Naive thymus-derived CD4-positive, alpha-beta T cell (primary cell): ENCODE data around the gene MCM9. TPM values are rescaled to one million over a fixed set of nuclear protein-coding genes. Genes with fewer than 3 reads are reported as not detected.

ENCODE experiments used
- ATAC-seq: fragments of 150-1000 bp; cut with Tn5 transposase; 2 replicates; pipeline ENCODE4 v1.10.0; 2021; ENCODE audit warnings: mild to moderate bottlenecking, moderate library complexity
- CTCF ChIA-PET: fragments of 350-600 bp; sonication (Branson Sonifier 250); formaldehyde crosslinking; loops from one replicate; lab custom pipeline; 2021; ENCODE audit warnings: antibody characterized with exemption; lab: Charles Lee
- POLR2A ChIA-PET: fragments of 350-600 bp; sonication (Branson Sonifier 250); formaldehyde crosslinking; loops from one replicate; lab custom pipeline; 2021; ENCODE audit warnings: antibody characterized with exemption, inconsistent platforms; lab: Charles Lee
- DNase-seq, 9 donors: peaks; one replicate each; pipeline versions ENCODE4 v3.0.0 to v3.0.0-alpha.2; 2020 to 2022; ENCODE audit warnings: mixed read lengths in 1 of 9
- H3K27ac ChIP-seq: one replicate; pipeline ENCODE4 v1.7.0; 2013; ENCODE audit warnings: mild to moderate bottlenecking, low read depth, low read length, moderate library complexity
- H3K27me3 ChIP-seq, 2 donors: one replicate each; pipeline ENCODE4 v1.7.0; 2013; ENCODE audit warnings: low read length in 2 of 2, mild to moderate bottlenecking in 2 of 2, moderate library complexity in 2 of 2; ENCODE audit not compliant: control insufficient read depth in 2 of 2, insufficient read depth in 2 of 2
- H3K36me3 ChIP-seq, 3 experiments: 1 replicate in 2 of 3; 2 replicates in 1 of 3; pipeline ENCODE4 v1.7.0; 2013; ENCODE audit warnings: low read length in 3 of 3, mild to moderate bottlenecking in 3 of 3, moderate library complexity in 1 of 3; ENCODE audit not compliant: insufficient read depth in 3 of 3, control insufficient read depth in 2 of 3
- H3K4me1 ChIP-seq, 2 donors: one replicate each; pipeline ENCODE4 v1.7.0; 2013; ENCODE audit warnings: low read length in 2 of 2, mild to moderate bottlenecking in 2 of 2, moderate library complexity in 1 of 2; ENCODE audit not compliant: control insufficient read depth in 2 of 2, insufficient read depth in 2 of 2
- H3K4me3 ChIP-seq: 2 replicates; pipeline ENCODE4 v1.7.0; 2013; ENCODE audit warnings: mild to moderate bottlenecking, low read length
- H3K9me3 ChIP-seq, 3 experiments: 1 replicate in 2 of 3; 2 replicates in 1 of 3; pipeline ENCODE4 v1.7.0; 2013; ENCODE audit warnings: low read length in 3 of 3; ENCODE audit not compliant: control insufficient read depth in 2 of 3
- H3K27ac Mint-ChIP-seq, 9 donors: one replicate each; pipeline ENCODE4 v1.8.0; 2020 to 2022; ENCODE audit warnings: mixed read lengths in 9 of 9, mild to moderate bottlenecking in 8 of 9, moderate library complexity in 5 of 9, inconsistent platforms in 2 of 9
- H3K27me3 Mint-ChIP-seq, 5 donors: one replicate each; pipeline ENCODE4 v1.8.0; 2021 to 2022; ENCODE audit warnings: mixed read lengths in 5 of 5, mild to moderate bottlenecking in 1 of 5
- H3K36me3 Mint-ChIP-seq, 5 donors: one replicate each; pipeline ENCODE4 v1.8.0; 2020 to 2022; ENCODE audit warnings: mixed read lengths in 5 of 5, mild to moderate bottlenecking in 3 of 5, inconsistent platforms in 1 of 5
- H3K4me1 Mint-ChIP-seq, 7 donors: one replicate each; pipeline ENCODE4 v1.8.0; 2020 to 2022; ENCODE audit warnings: mixed read lengths in 7 of 7, mild to moderate bottlenecking in 3 of 7, inconsistent platforms in 1 of 7
- H3K4me3 Mint-ChIP-seq, 10 donors: one replicate each; pipeline ENCODE4 v1.8.0; 2020 to 2022; ENCODE audit warnings: mild to moderate bottlenecking in 10 of 10, mixed read lengths in 10 of 10, moderate library complexity in 6 of 10, inconsistent platforms in 2 of 10
- H3K9me3 Mint-ChIP-seq, 11 donors: one replicate each; pipeline ENCODE4 v1.8.0; 2020 to 2022; ENCODE audit warnings: mixed read lengths in 11 of 11, mild to moderate bottlenecking in 4 of 11, inconsistent platforms in 1 of 11, moderate library complexity in 1 of 11
- intact Hi-C, 2 donors: fragments of 100-400 bp; cut with micrococcal nuclease; formaldehyde crosslinking; loops; one replicate each; pipeline ENCODE4 v1.15.1; 2023
- polyA plus RNA-seq, 2 donors: library from polyadenylated mRNA; unstranded; fragments of 300-500 nt; fragmentation: Illumina TruSeq; gene quantifications; one replicate each; pipeline ENCODE4 v1.2.3, GENCODE V29; 2021
- total RNA-seq, 6 experiments: library from RNA in 5 of 6; stranded (reverse) in 5 of 6; gene quantifications; 1 replicate in 5 of 6; 2 replicates in 1 of 6; pipeline ENCODE4 v1.2.3 and lab custom pipeline; 2021 to 2026

Gene MCM9
- total and polyA plus RNA-seq, 7 experiments from 2014 or later = 12.1 to 33.7 (median 30.6) TPM

GRCh38 chr6:118939683-118940082 is 4.7 kb upstream of the MCM9 start:
- H3K4me1 ChIP-seq = no peaks in the 10 kb centered on the region
- Mint-ChIP-seq H3K27me3 (peaks cover 0 to 8% (median 0%) of the 10 kb centered on the region in 5 donors), H3K9me3 (peaks cover 11 to 35% (median 23%) of the 10 kb centered on the region in 11 donors), H3K4me1 (peaks cover 9 to 23% (median 18%) of the 10 kb centered on the region in 7 donors), H3K4me3 (no peak overlapping the region), H3K27ac (no peak overlapping the region), H3K36me3 (peaks cover 0 to 45% (median 31%) of the 10 kb centered on the region in 5 donors)
- H3K4me3 ChIP-seq = no peak overlapping the region
- ChIA-PET POLR2A (no interaction called here), CTCF (no interaction called here)
- no peak overlapping the region for H3K27ac ChIP-seq
- H3K36me3 ChIP-seq = peaks cover 0 to under 1% (median 0%) of the 10 kb centered on the region in 3 experiments
- ATAC-seq (no peak), DNase-seq (no peak)
- H3K9me3 ChIP-seq = peaks cover 0 to 2% (median 0%) of the 10 kb centered on the region in 3 experiments
- intact Hi-C loops = loop anchor here (10.0 kb wide), 4 partner anchors 375 to 1455 kb away; partner anchors contain the start of genes DCBLD1 (in 1 of the 2), MAN1A1 (in 1 of the 2) and NUS1 (in 1 of the 2)
- no peaks in the 10 kb centered on the region for H3K27me3 ChIP-seq

- Mint-ChIP-seq H3K27ac (peak overlapping the region in 6 of 9 donors; percentile 14 to 95 (median 90)), H3K27me3 (no peaks in the 10 kb centered on the region), H3K4me3 (peak overlapping the region in 9 of 10 donors; percentile 41 to 96 (median 91)), H3K36me3 (peaks cover 0 to 36% (median 28%) of the 10 kb centered on the region in 5 donors), H3K9me3 (peaks cover 0 to 12% (median 4%) of the 10 kb centered on the region in 11 donors), H3K4me1 (peaks cover 22 to 47% (median 41%) of the 10 kb centered on the region in 7 donors)
- no peak for ATAC-seq
- Histone ChIP-seq H3K27ac (no peak overlapping the region), H3K36me3 (peaks cover 0 to 3% (median 0%) of the 10 kb centered on the region in 3 experiments), H3K27me3 (no peaks in the 10 kb centered on the region), H3K9me3 (no peaks in the 10 kb centered on the region), H3K4me3 (no peak overlapping the region), H3K4me1 (peaks cover 4 to 8% of the 10 kb centered on the region in 2 donors)
- intact Hi-C loops = loop anchor here (1.0 to 10.0 kb wide), 12 partner anchors 42 to 1451 kb away; partner anchors contain the start of genes CEP85L (in 2 of the 2), MAN1A1 (in 2 of the 2), ASF1A (in 1 of the 2) and DCBLD1 (in 1 of the 2)
- ChIA-PET CTCF (no interaction called here), POLR2A (interaction anchor here (0.7 to 3.3 kb wide), 3 partner anchors 42 to 138 kb away, joined by 3 to 55 read pairs (median 3); partner anchors contain the start of gene ASF1A)
- DNase-seq = no peak
Observed at GRCh38 chr6:118935978-118936703, 1.2 kb upstream of the MCM9 start.

DNA sequence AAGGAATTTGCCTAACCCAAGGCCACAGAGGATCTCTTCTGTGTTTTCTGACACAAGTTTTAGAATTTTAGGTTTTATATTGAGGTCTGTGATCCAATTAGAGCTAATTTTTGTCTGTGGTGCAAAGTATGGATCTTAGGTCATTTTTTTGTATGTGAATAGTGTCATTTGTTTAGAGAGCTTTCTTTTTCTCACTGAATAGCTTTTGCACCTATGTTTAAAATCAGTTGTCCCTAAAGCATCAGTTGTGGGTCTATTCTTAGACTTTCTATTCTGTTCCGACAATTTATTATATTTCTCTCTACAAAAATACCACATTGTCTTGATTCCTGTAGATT is 341 bp upstream of the MCM9 start:
- H3K27me3 Mint-ChIP-seq = no peaks in the 10 kb centered on the region
- H3K36me3 Mint-ChIP-seq = peaks cover 0 to 39% (median 36%) of the 10 kb centered on the region in 5 donors
- DNase-seq (no peak), ATAC-seq (no peak)
- peak overlapping the region; percentile 98 for H3K4me3 ChIP-seq
- H3K4me3 Mint-ChIP-seq = peak overlapping the region; percentile 86 to 96 (median 91)
- POLR2A ChIA-PET = interaction anchor here (0.7 to 3.3 kb wide), 7 partner anchors 41 to 375 kb away, joined by 3 to 55 read pairs (median 3); partner anchors contain the start of genes ASF1A and FAM184A
- intact Hi-C loops = loop anchor here (1.0 to 10.0 kb wide), 12 partner anchors 41 to 1450 kb away; partner anchors contain the start of genes CEP85L (in 2 of the 2), MAN1A1 (in 2 of the 2), ASF1A (in 1 of the 2) and DCBLD1 (in 1 of the 2)
- peak overlapping the region; percentile 74 to 95 (median 93) for H3K27ac Mint-ChIP-seq
- peaks cover 0 to 10% (median 0%) of the 10 kb centered on the region in 3 experiments for H3K36me3 ChIP-seq
- H3K4me1 ChIP-seq = peaks cover 4 to 8% of the 10 kb centered on the region in 2 donors
- no peaks in the 10 kb centered on the region for H3K27me3 ChIP-seq
- peak overlapping the region; percentile 95 for H3K27ac ChIP-seq
- CTCF ChIA-PET = interaction anchor here (1.0 kb wide), 1 partner anchor 370 kb away, joined by 3 read pairs; no protein-coding TSS in a partner anchor
- H3K9me3 ChIP-seq = no peaks in the 10 kb centered on the region
- H3K4me1 Mint-ChIP-seq = peaks cover 22 to 47% (median 41%) of the 10 kb centered on the region in 7 donors
- peaks cover 0 to 10% (median 4%) of the 10 kb centered on the region in 11 donors for H3K9me3 Mint-ChIP-seq

GRCh38 chr6:118933855-118934460 is 1.0 kb downstream of the MCM9 start:
- H3K4me1 Mint-ChIP-seq = peaks cover 22 to 49% (median 41%) of the 10 kb centered on the region in 7 donors
- peaks cover 0 to 17% (median 0%) of the 10 kb centered on the region in 3 experiments for H3K36me3 ChIP-seq
- no peaks in the 10 kb centered on the region for H3K27me3 Mint-ChIP-seq
- CTCF ChIA-PET = interaction anchor here (0.6 kb wide), 1 partner anchor 19 kb away, joined by 3 read pairs; no protein-coding TSS in a partner anchor
- H3K36me3 Mint-ChIP-seq = peaks cover 0 to 34% (median 28%) of the 10 kb centered on the region in 5 donors
- peak overlapping the region; percentile 77 to 95 (median 89) for H3K27ac Mint-ChIP-seq
- peaks cover 4 to 8% of the 10 kb centered on the region in 2 donors for H3K4me1 ChIP-seq
- H3K4me3 Mint-ChIP-seq = peak overlapping the region; percentile 86 to 96 (median 91)
- H3K9me3 Mint-ChIP-seq = peaks cover 0 to 6% (median 2%) of the 10 kb centered on the region in 11 donors
- H3K9me3 ChIP-seq = no peaks in the 10 kb centered on the region
- ATAC-seq (no peak), DNase-seq (no peak)
- peak overlapping the region; percentile 95 for H3K27ac ChIP-seq
- intact Hi-C loops = loop anchor here (1.0 to 10.0 kb wide), 9 partner anchors 40 to 1449 kb away; partner anchors contain the start of genes ASF1A (in 1 of the 2), CEP85L (in 1 of the 2), DCBLD1 (in 1 of the 2) and FAM184A (in 1 of the 2)
- POLR2A ChIA-PET = interaction anchor here (0.6 to 3.3 kb wide), 8 partner anchors 40 to 415 kb away, joined by 3 to 55 read pairs (median 3); partner anchors contain the start of genes ASF1A and FAM184A
- no peaks in the 10 kb centered on the region for H3K27me3 ChIP-seq
- peak overlapping the region; percentile 98 for H3K4me3 ChIP-seq

DNA sequence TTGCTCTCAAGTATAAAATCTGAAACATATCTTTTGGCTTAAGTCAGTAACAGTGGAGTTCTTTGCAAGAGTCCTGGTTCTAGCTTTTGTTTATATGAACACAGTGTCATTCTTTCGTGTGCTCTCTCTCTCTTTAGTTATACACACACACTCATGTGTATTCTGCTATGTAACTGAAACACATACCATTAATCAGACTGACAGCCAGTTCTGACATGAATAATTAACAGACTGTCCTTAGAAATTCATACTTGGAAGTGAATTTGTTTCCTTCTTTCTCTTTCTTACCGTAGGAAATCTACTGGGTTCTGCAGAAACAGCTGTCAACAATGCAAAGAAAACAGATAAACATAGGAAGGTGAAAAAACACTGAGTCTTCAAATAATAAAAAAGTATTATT is 2.5 kb downstream of the MCM9 start:
- no peak for DNase-seq
- Mint-ChIP-seq H3K4me1 (peaks cover 22 to 50% (median 42%) of the 10 kb centered on the region in 7 donors), H3K9me3 (peaks cover 0 to 2% (median 0%) of the 10 kb centered on the region in 11 donors), H3K27ac (peak overlapping the region in 1 of 9 donors; percentile 14), H3K36me3 (peaks cover 0 to 27% (median 23%) of the 10 kb centered on the region in 5 donors), H3K27me3 (no peaks in the 10 kb centered on the region), H3K4me3 (no peak overlapping the region)
- intact Hi-C loops = loop anchor here (10.0 kb wide), 4 partner anchors 368 to 1448 kb away; partner anchors contain the start of genes DCBLD1 (in 1 of the 2), MAN1A1 (in 1 of the 2) and NUS1 (in 1 of the 2)
- no peaks in the 10 kb centered on the region for H3K27me3 ChIP-seq
- POLR2A ChIA-PET = no interaction called here
- no peak for ATAC-seq
- H3K36me3 ChIP-seq = peaks cover 0 to 17% (median 0%) of the 10 kb centered on the region in 3 experiments
- no peak overlapping the region for H3K27ac ChIP-seq
- no peaks in the 10 kb centered on the region for H3K9me3 ChIP-seq
- no peak overlapping the region for H3K4me3 ChIP-seq
- CTCF ChIA-PET = no interaction called here
- peaks cover 4 to 8% of the 10 kb centered on the region in 2 donors for H3K4me1 ChIP-seq
